GM18951 (cell line): ENCODE data around the gene NPIPB6.
"Not testable (repeated sequence)": the region's sequence is repeated elsewhere in the genome, so short reads cannot be mapped to it uniquely, and the experiment has no call there.

Experiments
- in situ Hi-C: fragments of 300-500 bp; cut with MboI; formaldehyde crosslinking; loops from one replicate; pipeline ENCODE4 v1.12.0; 2022; ENCODE audit warnings: low sequenced_read_pairs, mixed read lengths, inconsistent platforms; ENCODE audit not compliant: unreplicated experiment

NPIPB6 gene

GRCh38 chr16:28363408-28363807, at the start of gene NPIPB6:
Gene NPIPB6, minus strand, starts transcription at chr16:28363508. Its CDS starts 686 bp downstream, at chr16:28362822.
- in situ Hi-C loops = not testable (repeated sequence)

- in situ Hi-C loops = loop anchor here (25.0 kb wide), 1 partner anchor 91 kb away; no protein-coding TSS in a partner anchor
Measured at GRCh38 chr16:28403220-28404072, 40.1 kb upstream of the NPIPB6 start, which contains the start of gene EIF3CL. Gene EIF3CL, minus strand, starts transcription at chr16:28403841. Its CDS starts 223 bp downstream, at chr16:28403618.

GRCh38 chr16:28392054-28392453, 28.7 kb upstream of the NPIPB6 start:
- in situ Hi-C loops = not testable (repeated sequence)

GRCh38 chr16:28382177-28382867, 19.0 kb upstream of the NPIPB6 start:
- in situ Hi-C loops = not testable (repeated sequence)

- in situ Hi-C loops = not testable (repeated sequence)
Measured at GRCh38 chr16:28377822-28378221, 14.5 kb upstream of the NPIPB6 start.

- in situ Hi-C loops = not testable (repeated sequence)
Measured at GRCh38 chr16:28377108-28377625, 13.9 kb upstream of the NPIPB6 start.

GRCh38 chr16:28375115-28375514, 11.8 kb upstream of the NPIPB6 start:
- in situ Hi-C loops = not testable (repeated sequence)

- in situ Hi-C loops = not testable (repeated sequence)
Measured at GRCh38 chr16:28374281-28374680, 11.0 kb upstream of the NPIPB6 start.

- in situ Hi-C loops = not testable (repeated sequence)
Measured at GRCh38 chr16:28367926-28368325, 4.6 kb upstream of the NPIPB6 start.

GRCh38 chr16:28364268-28365173, 1.2 kb upstream of the NPIPB6 start:
- in situ Hi-C loops = not testable (repeated sequence)

GRCh38 chr16:28362600-28362999, 708 bp downstream of the NPIPB6 start:
- in situ Hi-C loops = not testable (repeated sequence)

- in situ Hi-C loops = not testable (repeated sequence)
Measured at GRCh38 chr16:28338230-28338629, 25.1 kb downstream of the NPIPB6 start.

GRCh38 chr16:28336940-28337710, 26.2 kb downstream of the NPIPB6 start:
- in situ Hi-C loops = not testable (repeated sequence)

- in situ Hi-C loops = not testable (repeated sequence)
Measured at GRCh38 chr16:28335678-28336077, 27.6 kb downstream of the NPIPB6 start.

GRCh38 chr16:28332632-28333031, 30.7 kb downstream of the NPIPB6 start:
- in situ Hi-C loops = not testable (repeated sequence)

- in situ Hi-C loops = not testable (repeated sequence)
Measured at GRCh38 chr16:28330981-28331380, 32.3 kb downstream of the NPIPB6 start.

- in situ Hi-C loops = not testable (repeated sequence)
Measured at GRCh38 chr16:28330232-28330631, 33.1 kb downstream of the NPIPB6 start.
